HCT116 (cell line): ENCODE data around the gene MGAT4C. TPM values are rescaled to one million over a fixed set of nuclear protein-coding genes. Genes with fewer than 3 reads are reported as not detected.

ENCODE experiments used
- ATAC-seq: fragments of 200-7000 bp; cut with Tn5 transposase; 2 replicates; pipeline ENCODE4 v1.9.1; 2020; ENCODE audit warnings: mild to moderate bottlenecking, moderate library complexity
- BruUV-seq: library from RNA; stranded (reverse); fragments of 400-500 nt; replicated peaks from 2 replicates; lab custom pipeline; 2021; lab: Mats Ljungman, UMichigan
- CTCF ChIA-PET: fragments of 300-600 bp; sonication (Branson Sonifier 250); formaldehyde crosslinking; loops from one replicate; lab custom pipeline; 2021; ENCODE audit warnings: antibody characterized with exemption; lab: Charles Lee
- POLR2A ChIA-PET: fragments of 300-600, 350-600 bp; sonication (Branson Sonifier 250); formaldehyde crosslinking; loops from one replicate; lab custom pipeline; 2021; ENCODE audit warnings: antibody characterized with exemption; lab: Charles Lee
- RAD21 ChIA-PET, 2 experiments: fragments of 300-600 bp; sonication (Branson Sonifier 250); formaldehyde crosslinking; loops; one replicate each; lab custom pipeline; 2023; ENCODE audit warnings: low total read pairs in 2 of 2; ENCODE audit not compliant: uncharacterized antibody in 2 of 2, unreplicated experiment in 2 of 2, low non-redundant PET in 1 of 2; lab: Charles Lee
- DNase-seq: peaks from one replicate; pipeline ENCODE4 v3.0.0-alpha.2; 2010; ENCODE audit warnings: low read depth, low spot score
- H2AFZ ChIP-seq: fragments of 200-600 bp; shearing (Covaris generic), sonication (generic); 2 replicates; pipeline ENCODE4 v1.6.1; 2017; ENCODE audit warnings: low read depth, mixed run types, mixed read lengths, antibody characterized with exemption, low read length; ENCODE audit not compliant: poor library complexity, severe bottlenecking
- H3K27ac ChIP-seq: 2 replicates; pipeline ENCODE4 v1.5.1; 2012; ENCODE audit warnings: low read depth, low read length
- H3K27me3 ChIP-seq: fragments of 200-600 bp; sonication (generic); 2 replicates; pipeline ENCODE4 v1.6.1; 2016; ENCODE audit warnings: mixed run types, low read length, mixed read lengths; ENCODE audit not compliant: insufficient read depth
- H3K36me3 ChIP-seq, 2 experiments: fragments of 200-500 bp in 1 of 2; fragments of 200-600 bp in 1 of 2; sonication (Bioruptor generic) in 1 of 2; sonication (generic) in 1 of 2; 2 replicates each; pipeline versions ENCODE4 v1.5.1 to v1.6.1; 2014 to 2016; ENCODE audit warnings: low read length in 2 of 2, inconsistent platforms in 1 of 2, mixed read lengths in 1 of 2, mixed run types in 1 of 2; ENCODE audit not compliant: insufficient read depth in 2 of 2, control insufficient read depth in 1 of 2
- H3K4me1 ChIP-seq, 2 experiments: fragments of 200-600 bp in 1 of 2; sonication (generic) in 1 of 2; 2 replicates each; pipeline versions ENCODE4 v1.5.1 to v1.6.1; 2012 to 2017; ENCODE audit warnings: low read length in 2 of 2, inconsistent platforms in 1 of 2, mild to moderate bottlenecking in 1 of 2, mixed read lengths in 1 of 2, mixed run types in 1 of 2, moderate library complexity in 1 of 2; ENCODE audit not compliant: insufficient read depth in 2 of 2, control insufficient read depth in 1 of 2
- H3K4me2 ChIP-seq: fragments of 200-600 bp; sonication (generic); 2 replicates; pipeline ENCODE4 v1.6.1; 2017; ENCODE audit warnings: mixed run types, low read length, mixed read lengths
- H3K4me3 ChIP-seq, 2 experiments: fragments of 200-600 bp in 1 of 2; sonication (generic) in 1 of 2; replicated peaks in 1 of 2; 2 replicates each; pipeline ENCODE4 v1.5.1; 2011 to 2016; ENCODE audit warnings: low read length in 2 of 2, control low read depth in 1 of 2, low read depth in 1 of 2, mild to moderate bottlenecking in 1 of 2, mixed read lengths in 1 of 2, mixed run types in 1 of 2
- H3K79me2 ChIP-seq: fragments of 200-600 bp; sonication (generic); 2 replicates; pipeline ENCODE4 v1.6.1; 2017; ENCODE audit warnings: mild to moderate bottlenecking, mixed run types, low read length, moderate library complexity, mixed read lengths; ENCODE audit not compliant: insufficient read depth
- H3K9ac ChIP-seq: fragments of 200-600 bp; sonication (generic); 2 replicates; pipeline ENCODE4 v1.6.1; 2016; ENCODE audit warnings: low read length, mixed read lengths
- H3K9me2 ChIP-seq: fragments of 200-600 bp; sonication (generic), shearing (Covaris generic); 2 replicates; pipeline ENCODE4 v1.6.1; 2017; ENCODE audit warnings: mixed run types, mild to moderate bottlenecking, moderate library complexity; ENCODE audit not compliant: insufficient read depth
- H3K9me3 ChIP-seq, 2 experiments: fragments of 200-500 bp in 1 of 2; fragments of 200-600 bp in 1 of 2; sonication (Bioruptor generic) in 1 of 2; sonication (generic) in 1 of 2; 2 replicates each; pipeline ENCODE4 v1.6.1; 2014 to 2017; ENCODE audit warnings: low read length in 2 of 2, mixed read lengths in 2 of 2, inconsistent platforms in 1 of 2, low read depth in 1 of 2, mild to moderate bottlenecking in 1 of 2, mixed run types in 1 of 2, moderate library complexity in 1 of 2; ENCODE audit not compliant: control insufficient read depth in 1 of 2, insufficient read depth in 1 of 2
- H4K20me1 ChIP-seq: fragments of 200-600 bp; sonication (generic), shearing (Covaris generic); 2 replicates; pipeline ENCODE4 v1.6.1; 2017; ENCODE audit warnings: mixed run types, mild to moderate bottlenecking, moderate library complexity; ENCODE audit not compliant: insufficient read depth
- EGR1 ChIP-seq: IDR thresholded peaks from 2 replicates; pipeline ENCODE4 v1.6.1; 2012; ENCODE audit warnings: low read depth
- ELF1 ChIP-seq: IDR thresholded peaks from 2 replicates; pipeline ENCODE4 v1.6.1; 2012; ENCODE audit warnings: low read depth, borderline replicate concordance
- EZH2 ChIP-seq: fragments of 200-600 bp; sonication (generic); IDR thresholded peaks from 2 replicates; pipeline ENCODE4 v1.6.1; 2017; ENCODE audit warnings: antibody characterized with exemption, mixed run types
- JUND ChIP-seq: IDR thresholded peaks from 2 replicates; pipeline ENCODE4 v1.6.1; 2012
- POLR2AphosphoS5 ChIP-seq: IDR thresholded peaks from 2 replicates; pipeline ENCODE4 v1.6.1; 2011; ENCODE audit warnings: mild to moderate bottlenecking, low read depth, low read length, moderate library complexity
- SIN3A ChIP-seq: IDR thresholded peaks from 2 replicates; pipeline ENCODE4 v1.6.1; 2012; ENCODE audit warnings: low read depth
- SP1 ChIP-seq: IDR thresholded peaks from 2 replicates; pipeline ENCODE4 v1.6.1; 2012; ENCODE audit warnings: low read depth
- ZFX ChIP-seq: fragments of 450-650 bp; IDR thresholded peaks from 2 replicates; pipeline ENCODE4 v1.6.1; 2017
- ZNF274 ChIP-seq: fragments of 200-500 bp; sonication (Bioruptor generic); IDR thresholded peaks from 2 replicates; pipeline ENCODE4 v1.6.1; 2014; ENCODE audit warnings: mild to moderate bottlenecking, low read depth, low read length, inconsistent platforms
- intact Hi-C: fragments of 100-400 bp; cut with micrococcal nuclease; formaldehyde crosslinking; loops from 2 replicates; pipeline ENCODE4 v1.10.0; 2022
- total RNA-seq: library from RNA; stranded (reverse); gene quantifications from one replicate; pipeline ENCODE4 v1.2.1, GENCODE V29; 2021; ENCODE audit not compliant: unreplicated experiment
- TF ChIP-seq, protein P1 (sequence below): IDR thresholded peaks from 2 replicates; pipeline ENCODE4 v1.6.1; 2012
- TF ChIP-seq, protein P2 (sequence below): IDR thresholded peaks from 2 replicates; pipeline ENCODE4 v1.6.1; 2011; ENCODE audit warnings: mild to moderate bottlenecking, low read length, moderate library complexity; ENCODE audit not compliant: insufficient replicate concordance; ENCODE audit errors: extremely low read depth
- TF ChIP-seq, protein P3 (sequence below): IDR thresholded peaks from 2 replicates; pipeline ENCODE4 v1.6.1; 2012
- TF ChIP-seq, protein P4 (sequence below), 3 experiments: fragments of 200-600 bp in 1 of 3; sonication (generic) in 1 of 3; IDR thresholded peaks in 2 of 3; conservative IDR thresholded peaks in 1 of 3; 2 replicates each; pipeline ENCODE4 v1.5.1; 2012 to 2017; ENCODE audit warnings: low read depth in 2 of 3, low read length in 2 of 3, antibody characterized with exemption in 1 of 3, borderline replicate concordance in 1 of 3, control low read depth in 1 of 3, mild to moderate bottlenecking in 1 of 3, mixed read lengths in 1 of 3, mixed run types in 1 of 3, moderate library complexity in 1 of 3; ENCODE audit not compliant: insufficient read depth in 1 of 3

MGAT4C gene
- total RNA-seq, 1 experiment from 2014 or later = not detected

DNA sequence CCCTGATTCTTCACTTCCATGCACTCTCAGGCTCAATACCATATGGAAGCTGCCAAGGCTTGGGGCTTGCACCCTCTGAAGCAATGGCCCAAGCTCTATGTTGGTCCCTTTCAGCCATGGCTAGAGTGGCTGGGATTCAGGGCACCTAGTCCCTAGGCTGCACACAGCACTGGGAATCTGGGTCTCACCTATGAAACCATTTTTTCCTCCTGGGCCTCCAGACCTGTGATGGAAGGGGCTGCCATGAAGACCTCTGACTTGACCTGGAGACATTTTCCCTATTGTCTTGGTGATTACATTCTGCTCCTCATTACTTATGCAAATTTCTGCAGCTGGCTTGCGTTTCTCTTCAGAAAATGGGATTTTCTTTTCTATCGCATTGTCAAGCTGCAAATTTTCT is 258.1 kb downstream of the MGAT4C start:
- no peak overlapping the region for H3K9ac ChIP-seq
- ATAC-seq = no peak
- H3K27me3 ChIP-seq = no peaks in the 10 kb centered on the region
- intact Hi-C loops = no loop called here
- ChIA-PET CTCF (no interaction called here), POLR2A (no interaction called here), RAD21 (no interaction called here)
- H3K4me2 ChIP-seq = no peak overlapping the region
- TF ChIP-seq ZNF274 (no peak), SP1 (no peak), ELF1 (no peak)
- TF ChIP-seq, protein P1, sequence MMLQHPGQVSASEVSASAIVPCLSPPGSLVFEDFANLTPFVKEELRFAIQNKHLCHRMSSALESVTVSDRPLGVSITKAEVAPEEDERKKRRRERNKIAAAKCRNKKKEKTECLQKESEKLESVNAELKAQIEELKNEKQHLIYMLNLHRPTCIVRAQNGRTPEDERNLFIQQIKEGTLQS = no peak
- H4K20me1 ChIP-seq = no peaks in the 10 kb centered on the region
- no peak overlapping the region for H3K4me3 ChIP-seq
- H2AFZ ChIP-seq = no peak overlapping the region
- no peak for DNase-seq
- H3K27ac ChIP-seq = no peak overlapping the region
- H3K4me1 ChIP-seq = no peaks in the 10 kb centered on the region
- no peaks in the 10 kb centered on the region for H3K79me2 ChIP-seq
- no peaks in the 10 kb centered on the region; a peak in 1 of 4 replicates for H3K9me3 ChIP-seq
- no TSS peak for BruUV-seq
- no peaks in the 10 kb centered on the region for H3K36me3 ChIP-seq
- no peaks in the 10 kb centered on the region for H3K9me2 ChIP-seq

DNA sequence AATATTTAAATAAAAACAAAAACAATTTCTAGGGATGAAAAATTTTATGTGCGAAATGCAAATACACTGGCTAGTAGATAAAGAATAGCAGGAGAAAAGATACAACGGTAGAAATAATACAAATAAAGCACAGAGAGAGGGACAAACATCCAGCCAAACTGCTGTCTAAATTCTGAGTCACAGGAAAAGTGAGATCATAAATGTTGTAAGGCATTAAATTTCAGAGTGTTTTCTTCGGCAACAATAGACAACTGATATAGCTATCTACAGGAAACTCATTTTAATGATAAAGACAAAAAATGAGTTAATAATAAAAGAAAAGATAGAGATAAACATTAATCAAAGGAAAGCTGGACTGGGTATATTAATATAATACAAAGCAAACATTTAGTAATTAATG is 259.9 kb downstream of the MGAT4C start:
- ChIA-PET POLR2A (no interaction called here), CTCF (no interaction called here), RAD21 (no interaction called here)
- Histone ChIP-seq H2AFZ (no peak overlapping the region), H3K9me2 (no peaks in the 10 kb centered on the region), H3K4me3 (no peak overlapping the region), H4K20me1 (no peaks in the 10 kb centered on the region), H3K79me2 (no peaks in the 10 kb centered on the region), H3K27me3 (no peaks in the 10 kb centered on the region), H3K27ac (no peak overlapping the region), H3K4me2 (no peak overlapping the region), H3K36me3 (no peaks in the 10 kb centered on the region), H3K9ac (no peak overlapping the region), H3K9me3 (no peaks in the 10 kb centered on the region; a peak in 1 of 4 replicates), H3K4me1 (no peaks in the 10 kb centered on the region)
- no peak for ATAC-seq
- no TSS peak for BruUV-seq
- no peak for DNase-seq
- intact Hi-C loops = no loop called here
- TF ChIP-seq JUND (no peak), EZH2 (no peak), SIN3A (no peak), ELF1 (no peak), POLR2AphosphoS5 (no peak), ZFX (no peak), EGR1 (no peak)
- TF ChIP-seq, protein P2, sequence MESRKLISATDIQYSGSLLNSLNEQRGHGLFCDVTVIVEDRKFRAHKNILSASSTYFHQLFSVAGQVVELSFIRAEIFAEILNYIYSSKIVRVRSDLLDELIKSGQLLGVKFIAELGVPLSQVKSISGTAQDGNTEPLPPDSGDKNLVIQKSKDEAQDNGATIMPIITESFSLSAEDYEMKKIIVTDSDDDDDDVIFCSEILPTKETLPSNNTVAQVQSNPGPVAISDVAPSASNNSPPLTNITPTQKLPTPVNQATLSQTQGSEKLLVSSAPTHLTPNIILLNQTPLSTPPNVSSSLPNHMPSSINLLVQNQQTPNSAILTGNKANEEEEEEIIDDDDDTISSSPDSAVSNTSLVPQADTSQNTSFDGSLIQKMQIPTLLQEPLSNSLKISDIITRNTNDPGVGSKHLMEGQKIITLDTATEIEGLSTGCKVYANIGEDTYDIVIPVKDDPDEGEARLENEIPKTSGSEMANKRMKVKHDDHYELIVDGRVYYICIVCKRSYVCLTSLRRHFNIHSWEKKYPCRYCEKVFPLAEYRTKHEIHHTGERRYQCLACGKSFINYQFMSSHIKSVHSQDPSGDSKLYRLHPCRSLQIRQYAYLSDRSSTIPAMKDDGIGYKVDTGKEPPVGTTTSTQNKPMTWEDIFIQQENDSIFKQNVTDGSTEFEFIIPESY = no peak
- TF ChIP-seq, protein P3, sequence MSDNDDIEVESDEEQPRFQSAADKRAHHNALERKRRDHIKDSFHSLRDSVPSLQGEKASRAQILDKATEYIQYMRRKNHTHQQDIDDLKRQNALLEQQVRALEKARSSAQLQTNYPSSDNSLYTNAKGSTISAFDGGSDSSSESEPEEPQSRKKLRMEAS = no peak
- TF ChIP-seq, protein P4, sequence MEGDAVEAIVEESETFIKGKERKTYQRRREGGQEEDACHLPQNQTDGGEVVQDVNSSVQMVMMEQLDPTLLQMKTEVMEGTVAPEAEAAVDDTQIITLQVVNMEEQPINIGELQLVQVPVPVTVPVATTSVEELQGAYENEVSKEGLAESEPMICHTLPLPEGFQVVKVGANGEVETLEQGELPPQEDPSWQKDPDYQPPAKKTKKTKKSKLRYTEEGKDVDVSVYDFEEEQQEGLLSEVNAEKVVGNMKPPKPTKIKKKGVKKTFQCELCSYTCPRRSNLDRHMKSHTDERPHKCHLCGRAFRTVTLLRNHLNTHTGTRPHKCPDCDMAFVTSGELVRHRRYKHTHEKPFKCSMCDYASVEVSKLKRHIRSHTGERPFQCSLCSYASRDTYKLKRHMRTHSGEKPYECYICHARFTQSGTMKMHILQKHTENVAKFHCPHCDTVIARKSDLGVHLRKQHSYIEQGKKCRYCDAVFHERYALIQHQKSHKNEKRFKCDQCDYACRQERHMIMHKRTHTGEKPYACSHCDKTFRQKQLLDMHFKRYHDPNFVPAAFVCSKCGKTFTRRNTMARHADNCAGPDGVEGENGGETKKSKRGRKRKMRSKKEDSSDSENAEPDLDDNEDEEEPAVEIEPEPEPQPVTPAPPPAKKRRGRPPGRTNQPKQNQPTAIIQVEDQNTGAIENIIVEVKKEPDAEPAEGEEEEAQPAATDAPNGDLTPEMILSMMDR (IDR thresholded peaks at IDR 0.05 in 2 of 3, conservative IDR thresholded peaks at IDR 0.05 in 1 of 3; ENCODE audit: borderline replicate concordance in 1 of 3, insufficient read depth in 1 of 3, low read depth in 2 of 3, low read length in 2 of 3) = no peak
